GM18499 (cell line): ENCODE data around the gene GPR183.

Experiments
- ATAC-seq: cut with Tn5 transposase; IDR thresholded peaks from one replicate; pipeline ENCODE4 v1.9.1; 2021; ENCODE audit warnings: moderate number of reproducible peaks; ENCODE audit not compliant: insufficient read depth, unreplicated experiment

Gene GPR183

GRCh38 chr13:99297331-99297730, 9.9 kb downstream of the GPR183 start:
- no peak for ATAC-seq

GRCh38 chr13:99296398-99296797, 10.8 kb downstream of the GPR183 start:
- no peak for ATAC-seq

GRCh38 chr13:99295488-99296252, 11.5 kb downstream of the GPR183 start:
- no peak for ATAC-seq

GRCh38 chr13:99294958-99295357, 12.2 kb downstream of the GPR183 start:
- ATAC-seq: no peak

GRCh38 chr13:99294198-99294597, 13.0 kb downstream of the GPR183 start:
- no peak for ATAC-seq

- ATAC-seq: no peak
These were observed 14.0 kb downstream of the GPR183 start for GRCh38 chr13:99293178-99293577.

GRCh38 chr13:99290894-99291293, 16.3 kb downstream of the GPR183 start:
- no peak for ATAC-seq

- ATAC-seq: no peak
These were observed 17.4 kb downstream of the GPR183 start for GRCh38 chr13:99289674-99290337.

- no peak for ATAC-seq
These were observed 17.9 kb downstream of the GPR183 start for GRCh38 chr13:99289271-99289670.

- ATAC-seq: peak; percentile 71
These were observed 19.1 kb downstream of the GPR183 start for GRCh38 chr13:99288089-99288488.

- ATAC-seq: peak; percentile 4
These were observed 19.6 kb downstream of the GPR183 start for GRCh38 chr13:99287551-99287950.

GRCh38 chr13:99285432-99286182, 21.6 kb downstream of the GPR183 start:
- ATAC-seq: no peak

- ATAC-seq: peak; percentile 47
These were observed 24.7 kb downstream of the GPR183 start for GRCh38 chr13:99282264-99283231.

- peak; percentile 29 for ATAC-seq
These were observed 25.4 kb downstream of the GPR183 start for GRCh38 chr13:99281811-99282263.

- ATAC-seq: no peak
These were observed 27.0 kb downstream of the GPR183 start for GRCh38 chr13:99280166-99280565.

- no peak for ATAC-seq
These were observed 27.6 kb downstream of the GPR183 start for GRCh38 chr13:99279637-99280036.

- ATAC-seq: no peak
These were observed 28.4 kb downstream of the GPR183 start for GRCh38 chr13:99278843-99279242.

GRCh38 chr13:99278200-99278599, 29.0 kb downstream of the GPR183 start:
- no peak for ATAC-seq

GRCh38 chr13:99277629-99278028, 29.6 kb downstream of the GPR183 start:
- ATAC-seq: no peak

- no peak for ATAC-seq
These were observed 30.5 kb downstream of the GPR183 start for GRCh38 chr13:99276706-99277105.
